Activated CD4-positive, alpha-beta T cell treated with anti-CD3 and anti-CD28 coated beads for 36 hours (primary cell): ENCODE measurements around the gene MID1IP1. TPM values are rescaled to one million over a fixed set of nuclear protein-coding genes. Genes with fewer than 3 reads are reported as not detected.

Experiments
- ATAC-seq: fragments of 200-7000 bp; cut with Tn5 transposase; one replicate; pipeline ENCODE4 v1.10.0; 2021; ENCODE audit warnings: mild to moderate bottlenecking, moderate library complexity
- CTCF ChIA-PET: fragments of 350-600 bp; sonication (Branson Sonifier 250); formaldehyde crosslinking; loops from one replicate; lab custom pipeline; 2021; ENCODE audit warnings: antibody characterized with exemption; lab: Charles Lee
- POLR2A ChIA-PET: fragments of 350-600 bp; sonication (Branson Sonifier 250); formaldehyde crosslinking; loops from one replicate; lab custom pipeline; 2021; ENCODE audit warnings: antibody characterized with exemption, inconsistent platforms; lab: Charles Lee
- DNase-seq: peaks from one replicate; pipeline ENCODE4 v3.0.0-alpha.2; 2020
- H3K27ac Mint-ChIP-seq: one replicate; pipeline ENCODE4 v1.8.0; 2021; ENCODE audit warnings: mixed read lengths
- H3K27me3 Mint-ChIP-seq: one replicate; pipeline ENCODE4 v1.8.0; 2021; ENCODE audit warnings: mixed read lengths
- H3K36me3 Mint-ChIP-seq: one replicate; pipeline ENCODE4 v1.8.0; 2021; ENCODE audit warnings: low read depth, mixed read lengths
- H3K4me1 Mint-ChIP-seq: one replicate; pipeline ENCODE4 v1.8.0; 2021; ENCODE audit warnings: mixed read lengths
- H3K4me3 Mint-ChIP-seq: one replicate; pipeline ENCODE4 v1.8.0; 2021; ENCODE audit warnings: mild to moderate bottlenecking, moderate library complexity, mixed read lengths
- H3K9me3 Mint-ChIP-seq: one replicate; pipeline ENCODE4 v1.8.0; 2021; ENCODE audit warnings: low read depth, mixed read lengths
- intact Hi-C, 2 experiments: fragments of 100-400 bp; cut with DNase I in 1 of 2; cut with micrococcal nuclease in 1 of 2; formaldehyde crosslinking; loops; one replicate each; pipeline versions ENCODE4 v1.14.2 to v1.15.1; 2022 to 2024; cut with DNase I, micrococcal nuclease
- total RNA-seq, 2 experiments: library from RNA; stranded (reverse); gene quantifications; one replicate each; pipeline ENCODE4 v1.2.3, GENCODE V29; 2021

MID1IP1 gene
- total RNA-seq, 2 experiments from 2014 or later, result 76.6 to 89.9 TPM

DNA sequence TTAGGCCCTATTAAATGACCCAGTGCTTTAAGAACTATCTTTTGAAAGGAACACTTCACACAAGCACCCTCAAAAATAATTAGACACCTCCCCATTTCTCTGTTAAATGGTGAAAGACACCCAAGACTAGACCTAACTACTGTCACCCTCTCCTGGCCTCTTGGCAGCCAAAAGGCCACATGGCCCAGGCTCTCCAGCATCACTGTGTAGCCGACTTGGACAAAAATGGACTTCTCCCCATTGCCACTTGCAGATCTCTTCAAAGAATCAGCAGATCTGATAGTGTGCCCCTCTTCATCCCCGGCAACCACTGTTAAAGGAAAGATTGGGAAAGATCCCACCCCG is 2.0 kb downstream of the MID1IP1 start:
- CTCF ChIA-PET, result no interaction called here
- DNase-seq, result no peak
- intact Hi-C loops, result loop anchor here (5.0 to 10.0 kb wide), 9 partner anchors 54 to 1842 kb away; partner anchors contain the start of genes ATP6AP2 (in 1 of the 2), BCOR (in 1 of the 2) and CXorf38 (in 1 of the 2)

DNA sequence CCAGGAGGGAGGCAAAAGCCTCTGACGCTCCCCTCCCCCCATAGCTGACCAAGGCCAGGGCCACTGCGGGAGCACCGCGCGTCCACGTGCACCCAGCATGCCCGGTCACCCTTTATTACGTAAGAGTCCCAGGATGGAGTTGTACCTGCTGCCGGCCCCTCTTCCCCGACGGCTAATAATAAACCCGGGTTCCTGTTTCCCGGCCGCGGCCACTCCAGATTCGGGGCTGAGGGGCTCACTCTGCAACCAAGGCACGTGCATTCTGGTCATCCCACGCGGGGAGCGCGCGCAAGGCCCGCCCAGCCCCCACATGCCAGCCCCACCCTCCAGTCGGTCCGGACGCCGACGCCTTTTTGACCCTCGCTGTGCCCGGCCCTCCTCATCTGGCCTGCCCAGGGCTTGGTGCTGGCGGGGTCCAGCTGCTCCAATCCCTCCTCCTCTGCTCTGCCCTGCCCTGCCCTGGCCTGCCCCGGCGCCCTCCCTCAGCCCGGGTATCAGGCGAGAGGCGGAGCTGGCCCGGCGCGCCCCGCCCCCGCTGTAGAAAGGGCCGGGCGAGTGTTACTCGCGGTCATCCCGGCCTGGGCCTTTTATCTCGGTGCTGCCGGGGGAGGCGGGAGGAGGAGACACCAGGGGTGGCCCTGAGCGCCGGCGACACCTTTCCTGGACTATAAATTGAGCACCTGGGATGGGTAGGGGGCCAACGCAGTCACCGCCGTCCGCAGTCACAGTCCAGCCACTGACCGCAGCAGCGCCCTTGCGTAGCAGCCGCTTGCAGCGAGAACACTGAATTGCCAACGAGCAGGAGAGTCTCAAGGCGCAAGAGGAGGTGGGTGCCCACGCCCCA is 2.6 kb downstream of the MID1IP1 start:
- DNase-seq (peak; percentile 87), ATAC-seq (peak; percentile 68)
- no peaks in the 10 kb centered on the region for H3K9me3 Mint-ChIP-seq
- ChIA-PET CTCF (interaction anchor here (0.7 kb wide), 1 partner anchor 459 kb away, joined by 3 read pairs; no protein-coding TSS in a partner anchor), POLR2A (interaction anchor here (0.7 to 1.5 kb wide), 2 partner anchors 13 to 1294 kb away, joined by 3 to 9 read pairs; partner anchors contain the start of gene BCOR)
- H3K36me3 Mint-ChIP-seq, result peaks cover 53% of the 10 kb centered on the region
- peak overlapping the region; percentile 95 for H3K4me3 Mint-ChIP-seq
- H3K27ac Mint-ChIP-seq, result peak overlapping the region; percentile 96
- H3K27me3 Mint-ChIP-seq, result no peaks in the 10 kb centered on the region
- intact Hi-C loops, result loop anchor here (2.0 to 10.0 kb wide), 11 partner anchors 53 to 1841 kb away; partner anchors contain the start of genes ATP6AP2 (in 1 of the 2), BCOR (in 1 of the 2) and CXorf38 (in 1 of the 2)
- H3K4me1 Mint-ChIP-seq, result peaks cover 15% of the 10 kb centered on the region

More for the DNA sequence above, 2.0 kb downstream of the MID1IP1 start:
- H3K36me3 Mint-ChIP-seq, result peaks cover 52% of the 10 kb centered on the region
- no peaks in the 10 kb centered on the region for H3K27me3 Mint-ChIP-seq
- ATAC-seq, result no peak
- H3K4me1 Mint-ChIP-seq, result peaks cover 12% of the 10 kb centered on the region
- no peaks in the 10 kb centered on the region for H3K9me3 Mint-ChIP-seq
- H3K27ac Mint-ChIP-seq, result peak overlapping the region; percentile 96
- POLR2A ChIA-PET, result no interaction called here
- H3K4me3 Mint-ChIP-seq, result peak overlapping the region; percentile 95

DNA sequence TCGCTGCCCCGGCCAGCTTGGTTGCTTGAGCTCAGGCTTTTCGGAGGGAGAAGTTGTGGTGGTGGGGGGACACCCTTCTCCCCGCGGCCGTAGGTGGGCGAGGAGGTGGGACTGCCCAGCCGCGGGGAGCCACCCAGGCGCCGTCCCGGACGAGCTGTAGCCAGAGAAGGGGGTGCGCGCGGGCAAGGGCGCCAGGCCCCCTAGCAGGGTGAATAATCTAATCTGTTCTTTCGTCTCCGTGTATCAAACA is 3.1 kb downstream of the MID1IP1 start:
- intact Hi-C loops, result loop anchor here (2.0 to 10.0 kb wide), 11 partner anchors 53 to 1840 kb away; partner anchors contain the start of genes ATP6AP2 (in 1 of the 2), BCOR (in 1 of the 2) and CXorf38 (in 1 of the 2)
- peaks cover 20% of the 10 kb centered on the region for H3K4me1 Mint-ChIP-seq
- H3K9me3 Mint-ChIP-seq, result no peaks in the 10 kb centered on the region

DNA sequence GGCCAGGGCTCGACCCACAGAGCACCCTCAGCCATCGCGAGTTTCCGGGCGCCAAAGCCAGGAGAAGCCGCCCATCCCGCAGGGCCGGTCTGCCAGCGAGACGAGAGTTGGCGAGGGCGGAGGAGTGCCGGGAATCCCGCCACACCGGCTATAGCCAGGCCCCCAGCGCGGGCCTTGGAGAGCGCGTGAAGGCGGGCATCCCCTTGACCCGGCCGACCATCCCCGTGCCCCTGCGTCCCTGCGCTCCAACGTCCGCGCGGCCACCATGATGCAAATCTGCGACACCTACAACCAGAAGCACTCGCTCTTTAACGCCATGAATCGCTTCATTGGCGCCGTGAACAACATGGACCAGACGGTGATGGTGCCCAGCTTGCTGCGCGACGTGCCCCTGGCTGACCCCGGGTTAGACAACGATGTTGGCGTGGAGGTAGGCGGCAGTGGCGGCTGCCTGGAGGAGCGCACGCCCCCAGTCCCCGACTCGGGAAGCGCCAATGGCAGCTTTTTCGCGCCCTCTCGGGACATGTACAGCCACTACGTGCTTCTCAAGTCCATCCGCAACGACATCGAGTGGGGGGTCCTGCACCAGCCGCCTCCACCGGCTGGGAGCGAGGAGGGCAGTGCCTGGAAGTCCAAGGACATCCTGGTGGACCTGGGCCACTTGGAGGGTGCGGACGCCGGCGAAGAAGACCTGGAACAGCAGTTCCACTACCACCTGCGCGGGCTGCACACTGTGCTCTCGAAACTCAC is 3.6 kb downstream of the MID1IP1 start:
- POLR2A ChIA-PET, result interaction anchor here (0.6 to 1.5 kb wide), 2 partner anchors 12 to 232 kb away, joined by 3 to 9 read pairs; no protein-coding TSS in a partner anchor
- Mint-ChIP-seq H3K4me3 (peak overlapping the region; percentile 95), H3K4me1 (peaks cover 23% of the 10 kb centered on the region), H3K9me3 (no peaks in the 10 kb centered on the region), H3K36me3 (peaks cover 53% of the 10 kb centered on the region), H3K27me3 (no peaks in the 10 kb centered on the region), H3K27ac (peak overlapping the region; percentile 96)
- intact Hi-C loops, result loop anchor here (2.0 to 10.0 kb wide), 13 partner anchors 52 to 1840 kb away; partner anchors contain the start of genes ATP6AP2 (in 1 of the 2), BCOR (in 1 of the 2) and CXorf38 (in 1 of the 2)
- CTCF ChIA-PET, result interaction anchor here (0.7 kb wide), 1 partner anchor 458 kb away, joined by 3 read pairs; no protein-coding TSS in a partner anchor
- peak; percentile 41 for DNase-seq
- no peak for ATAC-seq

More for the DNA sequence above, 3.1 kb downstream of the MID1IP1 start:
- DNase-seq (peak; percentile 56), ATAC-seq (peak; percentile 3)
- no peaks in the 10 kb centered on the region for H3K27me3 Mint-ChIP-seq
- ChIA-PET POLR2A (interaction anchor here (0.6 to 1.5 kb wide), 2 partner anchors 12 to 232 kb away, joined by 3 to 9 read pairs; no protein-coding TSS in a partner anchor), CTCF (interaction anchor here (0.7 kb wide), 1 partner anchor 458 kb away, joined by 3 read pairs; no protein-coding TSS in a partner anchor)
- H3K36me3 Mint-ChIP-seq, result peaks cover 53% of the 10 kb centered on the region
- H3K4me3 Mint-ChIP-seq, result peak overlapping the region; percentile 95
- peak overlapping the region; percentile 96 for H3K27ac Mint-ChIP-seq

DNA sequence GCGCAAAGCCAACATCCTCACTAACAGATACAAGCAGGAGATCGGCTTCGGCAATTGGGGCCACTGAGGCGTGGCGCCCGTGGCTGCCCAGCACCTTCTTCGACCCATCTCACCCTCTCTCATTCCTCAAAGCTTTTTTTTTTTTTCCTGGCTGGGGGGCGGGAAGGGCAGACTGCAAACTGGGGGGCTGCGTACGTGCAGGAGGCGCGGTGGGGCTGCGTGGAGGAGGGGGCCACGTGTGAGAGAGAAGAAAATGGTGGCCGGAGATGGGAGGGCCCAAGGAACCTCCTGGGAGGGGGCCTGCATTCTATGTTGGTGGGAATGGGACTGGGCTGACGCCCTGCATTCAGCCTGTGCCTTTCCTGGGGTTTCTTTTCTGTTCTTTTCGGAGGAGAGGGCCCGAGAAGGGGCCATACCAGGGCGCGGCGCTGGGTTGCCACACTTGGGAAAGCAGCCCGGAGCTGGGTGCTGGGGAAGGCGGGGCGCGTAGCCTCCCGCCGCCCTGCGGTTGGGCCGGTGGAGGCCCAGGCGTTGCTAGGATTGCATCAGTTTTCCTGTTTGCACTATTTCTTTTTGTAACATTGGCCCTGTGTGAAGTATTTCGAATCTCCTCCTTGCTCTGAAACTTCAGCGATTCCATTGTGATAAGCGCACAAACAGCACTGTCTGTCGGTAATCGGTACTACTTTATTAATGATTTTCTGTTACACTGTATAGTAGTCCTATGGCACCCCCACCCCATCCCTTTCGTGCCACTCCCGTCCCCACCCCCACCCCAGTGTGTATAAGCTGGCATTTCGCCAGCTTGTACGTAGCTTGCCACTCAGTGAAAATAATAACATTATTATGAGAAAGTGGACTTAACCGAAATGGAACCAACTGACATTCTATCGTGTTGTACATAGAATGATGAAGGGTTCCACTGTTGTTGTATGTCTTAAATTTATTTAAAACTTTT is 4.5 kb downstream of the MID1IP1 start:
- intact Hi-C loops, result loop anchor here (2.0 to 10.0 kb wide), 8 partner anchors 55 to 1839 kb away; partner anchors contain the start of genes ATP6AP2 (in 1 of the 2) and CXorf38 (in 1 of the 2)
- CTCF ChIA-PET, result interaction anchor here (0.9 kb wide), 1 partner anchor 11 kb away, joined by 5 read pairs; no protein-coding TSS in a partner anchor

DNA sequence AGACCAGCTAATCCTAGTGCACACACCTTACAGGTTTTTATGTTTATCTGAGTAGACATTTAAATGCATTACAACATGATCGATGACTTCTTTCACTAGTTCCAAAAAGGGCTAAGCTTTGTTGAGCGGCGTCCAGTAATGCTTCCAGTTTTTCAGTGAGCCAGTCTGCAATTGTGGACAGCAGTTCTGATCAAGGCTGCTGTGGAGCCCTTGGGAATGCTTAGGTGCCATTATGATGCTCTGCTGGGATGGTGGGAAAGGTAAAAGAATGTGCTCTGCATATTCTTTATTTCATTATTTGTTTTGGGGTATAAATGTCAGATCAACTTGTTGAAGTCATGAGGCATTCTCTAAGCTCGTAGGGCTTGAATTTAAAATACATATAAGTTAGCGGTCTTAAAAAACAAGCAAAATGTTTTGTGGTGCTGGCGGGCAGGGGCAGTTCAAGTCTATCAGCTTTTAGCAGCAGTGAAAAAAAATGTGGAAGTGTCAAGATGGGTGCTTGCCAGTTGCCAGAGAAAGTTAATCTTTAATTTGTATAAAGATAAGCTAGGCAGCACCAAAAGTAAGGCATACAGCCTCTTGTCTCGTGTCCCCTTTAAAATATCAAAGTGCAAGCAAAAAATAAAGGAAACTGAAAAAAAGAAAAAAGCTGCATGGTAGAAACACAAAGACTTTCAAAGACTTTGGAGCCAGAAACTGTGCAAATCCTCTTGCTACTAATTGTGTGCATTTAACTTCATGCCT is 5.8 kb downstream of the MID1IP1 start:
- no peak for ATAC-seq
- H3K36me3 Mint-ChIP-seq, result peaks cover 42% of the 10 kb centered on the region
- H3K27me3 Mint-ChIP-seq, result no peaks in the 10 kb centered on the region
- CTCF ChIA-PET, result interaction anchor here (0.8 to 0.9 kb wide), 2 partner anchors 9 to 14 kb away, joined by 3 read pairs; no protein-coding TSS in a partner anchor
- H3K9me3 Mint-ChIP-seq, result peaks cover under 1% of the 10 kb centered on the region
- H3K4me3 Mint-ChIP-seq, result peak overlapping the region; percentile 95
- DNase-seq, result no peak
- peak overlapping the region; percentile 96 for H3K27ac Mint-ChIP-seq
- intact Hi-C loops, result loop anchor here (5.0 to 10.0 kb wide), 6 partner anchors 178 to 1838 kb away; partner anchors contain the start of genes ATP6AP2 (in 1 of the 2) and CXorf38 (in 1 of the 2)
- POLR2A ChIA-PET, result no interaction called here
- peaks cover 37% of the 10 kb centered on the region for H3K4me1 Mint-ChIP-seq

More for the DNA sequence above, 4.5 kb downstream of the MID1IP1 start:
- peak; percentile 79 for DNase-seq
- Mint-ChIP-seq H3K27me3 (no peaks in the 10 kb centered on the region), H3K27ac (peak overlapping the region; percentile 96), H3K9me3 (no peaks in the 10 kb centered on the region), H3K36me3 (peaks cover 49% of the 10 kb centered on the region), H3K4me1 (peaks cover 26% of the 10 kb centered on the region), H3K4me3 (peak overlapping the region; percentile 95)
- peak; percentile 22 for ATAC-seq
- POLR2A ChIA-PET, result interaction anchor here (0.6 kb wide), 2 partner anchors 9 to 46 kb away, joined by 3 read pairs; no protein-coding TSS in a partner anchor

DNA sequence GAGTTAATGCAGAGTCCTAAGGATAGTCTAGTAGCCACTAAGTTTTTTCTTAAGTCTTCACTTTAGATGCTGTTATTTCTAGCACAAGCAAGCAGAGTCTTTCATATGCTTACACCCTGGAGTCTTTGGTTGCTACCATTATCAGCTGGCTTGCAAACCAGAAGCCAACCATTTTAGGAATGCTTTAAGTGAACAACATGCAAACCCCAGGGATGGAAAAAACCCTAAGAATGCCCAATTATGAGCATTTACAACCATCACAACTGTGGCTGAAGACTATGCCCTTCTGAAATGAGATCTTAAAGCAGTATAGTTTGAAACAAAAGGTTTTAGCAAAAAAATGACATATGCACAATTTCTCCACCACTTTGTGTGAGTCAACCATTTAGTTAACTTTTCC is 6.6 kb downstream of the MID1IP1 start:
- peaks cover 1% of the 10 kb centered on the region for H3K9me3 Mint-ChIP-seq
- H3K27ac Mint-ChIP-seq, result peak overlapping the region; percentile 78
- peaks cover 42% of the 10 kb centered on the region for H3K36me3 Mint-ChIP-seq
- POLR2A ChIA-PET, result interaction anchor here (0.8 kb wide), 1 partner anchor 72 kb away, joined by 7 read pairs; no protein-coding TSS in a partner anchor
- H3K4me3 Mint-ChIP-seq, result peak overlapping the region; percentile 36
- intact Hi-C loops, result loop anchor here (5.0 to 10.0 kb wide), 6 partner anchors 177 to 1837 kb away; partner anchors contain the start of genes ATP6AP2 (in 1 of the 2) and CXorf38 (in 1 of the 2)
- CTCF ChIA-PET, result interaction anchor here (0.9 kb wide), 1 partner anchor 8 kb away, joined by 3 read pairs; no protein-coding TSS in a partner anchor
- ATAC-seq (no peak), DNase-seq (no peak)
- peaks cover 45% of the 10 kb centered on the region for H3K4me1 Mint-ChIP-seq
- H3K27me3 Mint-ChIP-seq, result no peaks in the 10 kb centered on the region

DNA sequence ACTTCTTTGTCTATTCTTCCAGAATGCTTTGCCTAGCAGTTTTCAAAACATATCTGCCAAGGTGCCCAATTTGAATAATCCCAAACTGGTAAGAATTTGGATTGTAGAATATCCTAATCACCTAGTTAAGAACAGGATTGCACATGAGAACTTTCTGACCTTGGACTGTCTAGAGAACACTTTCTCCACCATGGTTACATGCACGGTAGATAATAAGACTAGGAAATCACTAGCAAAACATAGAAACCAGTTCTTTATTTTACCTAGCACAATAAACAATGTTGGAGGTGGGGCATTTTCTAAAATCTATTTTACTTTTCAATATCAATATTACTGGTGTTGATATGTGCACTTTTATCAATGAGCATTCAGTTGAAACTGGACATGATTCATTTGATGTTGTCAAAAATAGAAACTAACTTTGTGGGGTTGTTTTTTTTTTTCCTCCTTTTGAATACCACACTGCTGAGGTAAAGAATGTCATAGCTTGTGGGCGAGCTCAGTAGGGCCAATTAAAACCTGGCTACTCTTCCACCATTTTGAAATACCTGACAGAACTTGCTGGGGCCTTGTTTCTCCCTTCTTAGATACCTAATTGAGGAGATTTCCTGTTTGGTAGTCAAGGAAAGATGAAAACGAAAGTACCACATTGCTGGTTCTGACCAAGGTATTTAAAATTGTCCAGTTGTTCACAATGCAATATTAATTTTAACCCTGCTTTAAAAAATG is 10.4 kb downstream of the MID1IP1 start:
- no peaks in the 10 kb centered on the region for H3K27me3 Mint-ChIP-seq
- H3K4me1 Mint-ChIP-seq, result peaks cover 63% of the 10 kb centered on the region
- DNase-seq (peak; percentile 25), ATAC-seq (peak; percentile 67)
- ChIA-PET CTCF (no interaction called here), POLR2A (interaction anchor here (1.5 kb wide), 1 partner anchor 519 kb away, joined by 3 read pairs; no protein-coding TSS in a partner anchor)
- intact Hi-C loops, result loop anchor here in 1 of 2 experiments (5.0 kb wide), 1 partner anchor 51 kb away; no protein-coding TSS in a partner anchor
- H3K4me3 Mint-ChIP-seq, result peak overlapping the region; percentile 6
- H3K9me3 Mint-ChIP-seq, result peaks cover 3% of the 10 kb centered on the region
- peaks cover 16% of the 10 kb centered on the region for H3K36me3 Mint-ChIP-seq
- peak overlapping the region; percentile 91 for H3K27ac Mint-ChIP-seq
